Upper lobe of left lung (tissue), 4 donors: Measurements from ENCODE around the gene RAF1.

Source experiments
- POLR2A ChIP-seq, 4 donors: fragments of 450-650 bp; IDR thresholded peaks; one replicate each; pipeline ENCODE4 v1.5.1; 2016 to 2017; ENCODE audit warnings: antibody characterized with exemption in 4 of 4, mild to moderate bottlenecking in 2 of 4
- TF ChIP-seq, protein P1 (sequence below), 6 experiments: fragments of 450-650 bp in 4 of 6; fragments of 200-600 bp in 2 of 6; sonication (generic) in 2 of 6; IDR thresholded peaks; one replicate each; pipeline ENCODE4 v1.5.1; 2016 to 2019; ENCODE audit warnings: antibody characterized with exemption in 6 of 6

DNA sequence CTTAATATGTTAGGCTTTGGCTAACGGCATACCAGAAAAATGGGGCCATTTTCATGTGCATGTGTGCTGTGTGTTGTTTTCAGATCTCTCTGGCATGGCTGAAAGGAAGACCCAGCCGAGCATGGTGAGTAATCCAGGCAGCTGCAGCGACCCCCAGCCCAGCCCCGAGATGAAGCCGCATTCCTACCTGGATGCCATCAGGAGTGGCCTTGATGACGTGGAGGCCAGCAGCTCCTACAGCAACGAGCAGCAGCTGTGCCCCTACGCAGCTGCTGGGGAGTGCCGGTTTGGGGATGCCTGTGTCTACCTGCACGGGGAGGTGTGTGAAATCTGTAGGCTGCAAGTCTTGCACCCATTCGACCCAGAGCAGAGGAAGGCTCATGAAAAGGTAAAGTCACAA, 91.9 kb downstream of the RAF1 start:
- TF ChIP-seq, protein P1, sequence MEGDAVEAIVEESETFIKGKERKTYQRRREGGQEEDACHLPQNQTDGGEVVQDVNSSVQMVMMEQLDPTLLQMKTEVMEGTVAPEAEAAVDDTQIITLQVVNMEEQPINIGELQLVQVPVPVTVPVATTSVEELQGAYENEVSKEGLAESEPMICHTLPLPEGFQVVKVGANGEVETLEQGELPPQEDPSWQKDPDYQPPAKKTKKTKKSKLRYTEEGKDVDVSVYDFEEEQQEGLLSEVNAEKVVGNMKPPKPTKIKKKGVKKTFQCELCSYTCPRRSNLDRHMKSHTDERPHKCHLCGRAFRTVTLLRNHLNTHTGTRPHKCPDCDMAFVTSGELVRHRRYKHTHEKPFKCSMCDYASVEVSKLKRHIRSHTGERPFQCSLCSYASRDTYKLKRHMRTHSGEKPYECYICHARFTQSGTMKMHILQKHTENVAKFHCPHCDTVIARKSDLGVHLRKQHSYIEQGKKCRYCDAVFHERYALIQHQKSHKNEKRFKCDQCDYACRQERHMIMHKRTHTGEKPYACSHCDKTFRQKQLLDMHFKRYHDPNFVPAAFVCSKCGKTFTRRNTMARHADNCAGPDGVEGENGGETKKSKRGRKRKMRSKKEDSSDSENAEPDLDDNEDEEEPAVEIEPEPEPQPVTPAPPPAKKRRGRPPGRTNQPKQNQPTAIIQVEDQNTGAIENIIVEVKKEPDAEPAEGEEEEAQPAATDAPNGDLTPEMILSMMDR (IDR thresholded peaks at IDR 0.05): no peak
- TF ChIP-seq POLR2A (IDR thresholded peaks at IDR 0.05): no peak
